Epithelial cell of proximal tubule (primary cell): Measurements from ENCODE around the gene ADORA3. TPM values are rescaled to one million over a fixed set of nuclear protein-coding genes. Genes with fewer than 3 reads are reported as not detected.

Experiments used
- DNase-seq: peaks from one replicate; pipeline ENCODE4 v3.0.0-alpha.2; 2011; ENCODE audit warnings: low read depth
- H3K4me3 ChIP-seq: 2 replicates; pipeline ENCODE4 v1.5.1; 2011; ENCODE audit warnings: low read depth, mild to moderate bottlenecking, low read length
- total RNA-seq: library from RNA; depleted of rRNA; stranded (reverse); fragments of >200 nt; gene quantifications from 2 replicates; pipeline ENCODE4 v1.2.3, GENCODE V29; 2015
- TF ChIP-seq, protein P1 (sequence below): conservative IDR thresholded peaks from 2 replicates; pipeline ENCODE4 v1.5.1; 2012; ENCODE audit warnings: low read depth, mild to moderate bottlenecking, low read length

The ADORA3 gene
- total RNA-seq, 1 donor from 2014 or later = not detected

DNA sequence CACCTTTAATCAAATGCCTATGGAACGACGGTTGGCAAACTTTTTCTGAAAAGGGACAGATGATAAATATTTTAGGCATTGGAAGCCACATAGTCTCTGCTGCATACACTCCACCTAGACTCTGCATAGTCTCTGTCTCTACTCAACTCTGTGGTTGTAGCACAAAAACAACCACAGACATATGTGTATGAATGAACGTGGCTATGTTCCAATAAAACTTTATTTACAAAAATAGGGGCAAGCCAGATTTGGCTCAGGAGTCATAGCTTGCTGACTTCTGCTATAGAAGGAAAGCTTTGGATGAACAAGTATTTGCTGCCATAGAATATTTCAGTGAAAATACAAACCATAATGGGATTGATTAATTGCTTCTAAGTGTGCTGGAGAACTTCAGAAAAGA lies 37.5 kb upstream of the ADORA3 start:
- H3K4me3 ChIP-seq = no peak overlapping the region
- DNase-seq = no peak
- TF ChIP-seq, protein P1, sequence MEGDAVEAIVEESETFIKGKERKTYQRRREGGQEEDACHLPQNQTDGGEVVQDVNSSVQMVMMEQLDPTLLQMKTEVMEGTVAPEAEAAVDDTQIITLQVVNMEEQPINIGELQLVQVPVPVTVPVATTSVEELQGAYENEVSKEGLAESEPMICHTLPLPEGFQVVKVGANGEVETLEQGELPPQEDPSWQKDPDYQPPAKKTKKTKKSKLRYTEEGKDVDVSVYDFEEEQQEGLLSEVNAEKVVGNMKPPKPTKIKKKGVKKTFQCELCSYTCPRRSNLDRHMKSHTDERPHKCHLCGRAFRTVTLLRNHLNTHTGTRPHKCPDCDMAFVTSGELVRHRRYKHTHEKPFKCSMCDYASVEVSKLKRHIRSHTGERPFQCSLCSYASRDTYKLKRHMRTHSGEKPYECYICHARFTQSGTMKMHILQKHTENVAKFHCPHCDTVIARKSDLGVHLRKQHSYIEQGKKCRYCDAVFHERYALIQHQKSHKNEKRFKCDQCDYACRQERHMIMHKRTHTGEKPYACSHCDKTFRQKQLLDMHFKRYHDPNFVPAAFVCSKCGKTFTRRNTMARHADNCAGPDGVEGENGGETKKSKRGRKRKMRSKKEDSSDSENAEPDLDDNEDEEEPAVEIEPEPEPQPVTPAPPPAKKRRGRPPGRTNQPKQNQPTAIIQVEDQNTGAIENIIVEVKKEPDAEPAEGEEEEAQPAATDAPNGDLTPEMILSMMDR = no peak

DNA sequence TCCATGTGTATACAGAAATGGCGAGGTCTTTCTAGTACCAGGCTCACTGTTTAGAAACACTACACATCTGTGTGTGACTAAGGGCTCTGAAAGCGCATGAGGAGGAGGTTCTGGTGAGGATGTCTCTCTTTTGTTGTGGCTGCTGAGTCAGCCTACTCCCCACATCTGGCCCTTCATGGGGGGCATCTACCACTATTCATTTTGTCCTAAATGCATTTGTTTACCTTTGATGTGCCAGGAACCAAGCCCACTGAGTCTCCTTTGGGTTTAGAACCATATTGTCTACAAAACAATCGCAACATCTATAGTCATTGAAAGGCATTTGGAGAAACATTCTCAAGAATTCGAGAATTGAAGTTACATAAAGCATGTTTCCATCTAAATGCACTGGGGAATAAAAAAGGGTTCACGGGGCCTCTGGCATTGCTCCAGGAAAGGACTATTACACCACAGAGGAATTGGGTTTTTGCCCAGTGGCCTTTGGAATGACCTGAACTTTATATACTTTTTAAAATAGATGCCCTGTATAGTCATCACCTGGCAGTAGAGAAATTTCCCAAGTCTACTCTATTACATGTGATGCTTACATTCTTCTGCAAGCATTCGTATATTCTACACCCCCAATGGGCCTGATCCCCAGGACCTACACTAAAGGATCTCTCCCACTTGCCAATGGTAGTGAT lies 35.1 kb upstream of the ADORA3 start:
- H3K4me3 ChIP-seq = no peak overlapping the region
- no peak for DNase-seq
- TF ChIP-seq, protein P1 = no peak

DNA sequence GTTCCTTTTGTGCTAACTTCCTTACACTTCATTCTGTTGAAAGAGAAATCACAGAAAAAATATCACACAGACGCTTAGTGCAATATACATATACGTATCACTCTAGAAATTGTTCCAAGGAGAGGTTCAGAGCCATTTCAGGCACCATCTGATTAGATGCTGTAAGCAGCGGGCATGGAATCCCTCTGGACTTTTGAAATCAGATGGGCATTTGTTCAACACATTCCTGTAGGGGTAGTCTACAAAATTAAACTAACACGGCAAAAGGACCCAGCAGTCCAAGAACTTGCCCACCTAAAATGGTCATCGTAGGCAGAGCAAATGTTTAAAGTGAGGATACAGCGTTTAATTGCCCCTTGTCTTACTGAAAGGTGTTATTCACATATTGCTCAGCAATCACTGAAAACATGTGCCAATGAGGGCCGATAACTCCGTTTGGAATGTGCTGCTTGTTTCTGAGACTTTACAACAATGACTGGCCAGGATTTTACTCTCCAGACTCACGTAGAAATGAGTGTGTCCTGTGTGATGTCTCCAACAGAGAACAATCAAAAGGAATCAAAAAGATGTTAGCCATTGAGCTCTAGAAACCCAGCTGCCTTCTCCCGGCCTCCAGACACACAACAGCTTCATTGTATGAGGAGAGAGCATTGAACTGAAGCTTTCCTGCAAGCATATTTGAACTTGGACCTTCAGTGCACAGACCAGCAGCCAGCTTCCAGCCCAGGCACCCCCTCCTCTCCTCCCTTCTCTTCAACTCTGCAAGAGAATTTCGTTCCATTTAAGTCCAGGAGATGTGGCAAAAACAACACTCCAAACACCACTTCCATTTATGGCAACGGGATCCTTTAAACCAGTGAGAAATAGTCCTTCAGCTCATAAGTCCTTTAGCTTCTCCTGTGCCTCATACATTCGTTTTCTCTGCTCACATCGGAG lies 32.1 kb upstream of the ADORA3 start:
- no peak for DNase-seq

DNA sequence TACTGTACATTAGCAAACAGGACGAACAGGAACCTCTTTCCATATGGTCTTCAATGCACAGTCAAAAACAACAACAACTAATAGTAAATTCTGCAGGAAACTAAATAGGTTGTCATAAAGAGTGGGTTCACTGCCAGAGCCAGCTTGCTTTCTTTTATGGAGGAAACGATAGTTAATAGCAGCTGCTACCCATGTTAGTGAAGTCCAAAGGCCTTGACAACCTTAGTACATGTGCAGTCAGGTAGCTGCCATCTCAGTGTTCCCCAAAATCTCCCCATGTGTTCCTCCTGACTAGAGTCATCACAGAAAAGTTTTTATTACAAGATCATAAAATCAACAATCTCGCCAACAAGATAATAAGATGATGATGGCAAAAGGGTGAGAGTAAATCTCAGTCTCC lies 16.6 kb upstream of the ADORA3 start:
- TF ChIP-seq, protein P1 = no peak
- no peak for DNase-seq
- H3K4me3 ChIP-seq = no peak overlapping the region

More for the DNA sequence above, 32.1 kb upstream of the ADORA3 start:
- TF ChIP-seq, protein P1 = no peak
- no peak overlapping the region for H3K4me3 ChIP-seq

DNA sequence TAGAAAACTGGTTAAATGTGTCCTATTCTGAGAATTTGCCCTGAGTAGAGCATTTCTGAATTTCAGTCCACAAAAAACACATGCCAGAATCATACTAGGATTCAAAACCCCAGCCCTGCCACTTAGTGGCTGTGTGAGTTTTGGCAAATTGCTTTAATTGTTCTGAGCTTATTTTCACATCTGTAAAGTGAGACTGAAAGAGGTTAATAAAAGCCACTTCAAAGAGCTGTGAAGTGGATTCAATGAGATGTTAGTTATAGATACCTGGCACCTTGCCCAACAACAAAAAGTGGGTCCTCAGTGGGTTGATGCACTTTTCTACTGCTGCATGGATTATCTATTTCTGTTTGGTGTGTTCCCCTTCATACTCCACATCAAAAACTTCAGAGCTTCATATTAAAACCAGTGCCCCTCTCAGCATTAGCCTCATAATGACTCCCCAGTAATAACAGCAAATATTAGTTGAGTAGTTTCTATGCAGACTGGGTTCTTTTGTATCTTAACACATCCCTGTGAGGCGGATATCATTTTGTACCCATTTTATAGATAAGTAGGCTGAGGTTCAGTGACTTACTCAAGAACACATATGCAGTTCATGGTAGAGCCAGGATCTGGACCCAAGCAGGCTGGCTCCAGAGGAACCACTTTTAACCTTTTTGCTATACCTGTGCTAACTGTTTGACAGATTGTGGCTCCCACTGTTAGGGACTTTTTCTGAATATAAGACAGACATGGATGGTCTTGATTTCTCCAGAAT lies 14.2 kb upstream of the ADORA3 start:
- H3K4me3 ChIP-seq = no peak overlapping the region
- TF ChIP-seq, protein P1 = no peak
- no peak for DNase-seq

DNA sequence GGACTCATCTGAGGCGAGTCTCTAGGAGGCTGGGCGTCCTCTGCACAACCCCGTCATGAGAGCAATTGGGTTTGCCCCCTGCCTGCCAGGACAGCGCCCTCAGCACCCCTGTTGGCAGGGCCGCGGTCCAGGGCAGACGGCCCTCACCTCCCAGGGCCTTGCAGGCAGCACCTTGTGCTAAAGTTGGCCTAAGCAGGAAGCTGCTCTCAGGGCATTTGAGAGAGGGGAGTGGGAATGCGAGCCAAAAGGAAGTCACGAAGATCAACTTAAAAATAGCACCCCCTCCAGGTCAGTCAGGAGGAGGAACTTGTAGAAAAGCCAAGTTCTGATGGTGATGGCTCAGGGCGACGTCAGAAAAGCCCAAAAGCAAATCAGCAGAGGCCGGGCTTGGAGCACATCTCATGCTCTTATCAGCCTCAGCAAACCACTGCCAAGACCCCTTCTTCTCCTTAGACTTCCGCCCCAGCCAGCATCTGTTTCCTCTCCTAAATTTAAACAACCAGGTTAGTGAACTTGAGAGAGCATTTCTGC lies 12.6 kb upstream of the ADORA3 start:
- peak overlapping the region; percentile 52 for H3K4me3 ChIP-seq
- TF ChIP-seq, protein P1 = peak; percentile 51
- no peak for DNase-seq
